GM19463 (cell line): ENCODE data around the gene EGLN1.

Experiments used
- ATAC-seq: cut with Tn5 transposase; IDR thresholded peaks from one replicate; pipeline ENCODE4 v1.9.1; 2021; ENCODE audit warnings: mild to moderate bottlenecking, moderate library complexity; ENCODE audit not compliant: unreplicated experiment

The EGLN1 gene

GRCh38 chr1:231334952-231335351 is 87.1 kb downstream of the EGLN1 start:
- ATAC-seq = no peak

DNA sequence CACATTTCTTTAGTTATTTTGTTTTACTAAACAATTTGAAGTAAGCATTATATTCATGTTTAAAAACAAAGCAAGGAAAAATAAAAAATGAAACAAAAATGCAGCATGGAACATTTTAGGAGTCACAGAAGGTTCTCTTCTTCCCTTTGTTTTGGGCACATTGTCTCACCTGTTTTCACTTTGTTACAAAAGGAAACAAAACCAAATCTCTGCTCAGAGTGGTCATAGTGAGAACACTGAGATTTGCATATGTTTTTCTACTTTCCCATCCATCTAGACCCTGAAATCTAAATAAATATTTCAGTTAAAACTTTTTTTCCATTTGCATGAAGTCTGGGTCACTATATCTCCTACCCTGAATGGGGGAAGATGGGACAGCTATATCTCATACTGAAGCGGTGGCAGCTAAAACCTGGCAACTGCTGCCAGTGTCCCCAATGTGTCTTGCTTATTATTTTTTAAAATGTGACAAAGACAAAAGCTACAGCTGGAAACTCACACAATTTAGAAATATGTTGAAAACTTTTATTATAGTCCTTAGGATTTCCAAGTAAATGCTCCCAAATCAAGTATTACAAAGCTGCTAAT is 87.9 kb downstream of the EGLN1 start:
- no peak for ATAC-seq

DNA sequence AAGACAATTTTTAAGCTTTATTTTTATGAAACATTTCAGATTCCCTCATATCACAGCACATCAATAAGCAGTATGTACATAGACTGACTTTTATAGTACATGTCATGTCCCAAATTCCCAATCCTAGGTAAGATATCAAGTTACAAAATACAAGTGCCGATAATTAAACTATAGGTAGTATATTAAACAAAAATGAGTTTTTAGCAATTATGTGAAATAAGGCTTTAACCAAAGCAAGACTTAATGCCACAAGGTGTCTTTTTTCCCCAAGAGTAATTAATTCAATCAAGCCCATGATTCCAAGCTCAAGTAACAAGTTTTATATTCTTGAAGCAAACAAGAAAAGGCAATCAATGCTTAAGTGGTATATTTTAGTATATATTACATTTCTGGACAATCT is 89.3 kb downstream of the EGLN1 start:
- ATAC-seq = no peak

DNA sequence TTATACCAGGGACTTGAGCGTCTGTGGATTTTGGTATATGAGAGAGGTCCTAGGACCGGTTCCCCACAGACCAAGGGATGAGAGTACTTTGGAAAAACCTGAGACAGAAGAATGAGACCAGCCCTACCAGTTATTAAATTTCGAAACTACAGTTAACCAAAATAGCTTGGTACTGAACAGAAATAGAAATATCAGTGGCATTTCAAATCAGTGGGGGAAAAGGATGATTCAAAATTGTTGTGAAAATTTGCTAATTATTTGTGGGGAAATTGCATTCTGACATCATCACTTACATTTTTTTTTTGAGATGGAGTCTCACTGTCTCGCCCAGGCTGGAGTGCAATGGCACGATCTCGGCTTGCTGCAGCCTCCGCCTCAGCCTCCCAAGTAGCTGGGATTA is 92.6 kb downstream of the EGLN1 start:
- no peak for ATAC-seq

DNA sequence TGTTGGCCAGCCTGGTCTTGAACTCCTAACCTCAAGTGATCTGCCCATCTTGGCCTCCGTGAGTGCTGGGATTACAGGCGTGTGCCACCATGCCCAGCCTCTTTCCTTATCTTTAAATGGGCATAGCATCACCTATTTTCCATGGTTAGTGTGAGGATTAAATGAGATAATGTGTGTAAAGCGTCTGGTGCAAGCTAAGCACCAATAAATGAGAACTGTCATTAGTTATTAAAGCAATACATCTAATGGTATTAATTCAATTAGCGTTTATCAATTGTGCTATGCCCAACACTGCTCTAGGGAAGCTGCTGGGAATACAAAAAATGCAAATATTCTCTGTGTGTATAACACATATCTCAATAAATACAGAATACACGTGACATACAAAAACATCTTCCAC is 94.5 kb downstream of the EGLN1 start:
- no peak for ATAC-seq

DNA sequence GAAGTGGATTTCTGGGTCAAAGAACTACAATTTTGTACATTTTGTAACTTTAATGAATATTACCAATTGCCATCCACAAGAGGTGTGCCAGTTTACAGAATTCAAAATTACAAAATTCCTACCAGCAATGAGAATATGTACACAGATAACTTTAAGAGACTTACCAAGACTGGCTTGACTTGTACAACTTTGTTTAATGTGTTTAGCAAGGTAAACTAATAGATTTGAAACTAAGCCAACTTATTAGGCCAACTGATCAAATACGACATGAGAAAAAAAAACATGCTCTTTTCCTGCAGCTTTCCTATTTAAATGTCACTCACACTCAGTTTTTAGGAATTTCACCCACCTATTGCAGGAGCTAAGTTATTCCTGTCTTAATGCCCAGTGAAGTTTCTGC is 95.8 kb downstream of the EGLN1 start:
- ATAC-seq = no peak

DNA sequence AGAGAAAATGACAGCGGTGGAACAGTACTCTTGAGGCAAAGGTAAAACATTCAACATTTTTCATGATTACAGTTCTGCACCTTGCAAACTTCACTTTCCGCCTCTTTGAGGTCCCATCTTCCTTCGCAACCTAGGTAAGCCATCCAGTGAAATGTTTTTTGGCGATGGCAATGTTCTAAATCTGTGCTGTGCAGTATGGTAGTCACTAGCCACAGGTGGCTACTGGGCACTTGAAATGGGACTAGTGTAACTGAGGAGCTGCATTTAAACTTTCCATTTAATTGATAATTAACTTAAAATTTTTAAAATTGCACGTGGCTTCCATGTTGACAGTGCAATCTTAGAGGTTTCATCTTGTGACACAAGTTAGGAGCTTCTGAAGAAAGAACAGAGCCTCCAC is 97.4 kb downstream of the EGLN1 start:
- no peak for ATAC-seq

DNA sequence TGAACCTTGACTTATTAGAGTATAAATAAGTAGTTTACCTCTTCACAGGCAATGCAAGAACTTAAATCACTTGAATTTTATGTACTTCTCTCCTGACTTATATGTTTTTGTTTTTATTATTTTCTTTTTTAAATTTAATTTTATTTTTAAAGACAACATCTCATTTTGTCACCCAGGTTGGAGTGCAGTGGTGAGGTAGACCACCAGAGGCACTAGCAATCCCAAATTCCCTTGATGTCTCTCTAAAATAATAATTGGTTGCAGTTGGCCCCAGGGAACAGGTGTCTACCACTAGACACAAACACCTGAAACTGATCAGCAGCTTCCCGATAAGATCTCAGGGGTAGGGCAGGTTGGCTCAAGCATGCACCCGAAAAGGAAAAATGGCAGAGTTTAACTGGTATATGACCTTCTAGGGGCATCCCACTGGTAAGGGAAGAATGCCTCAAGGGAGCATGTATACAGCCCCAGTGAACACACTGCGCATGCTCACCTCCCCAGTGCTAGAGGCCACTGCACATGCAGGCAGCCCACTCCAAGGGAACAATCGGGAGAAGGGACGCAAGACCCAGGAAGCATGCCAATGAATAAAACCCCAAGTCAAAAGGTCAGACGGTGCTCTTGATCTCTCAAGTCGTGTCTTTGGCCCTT is 99.1 kb downstream of the EGLN1 start:
- no peak for ATAC-seq

GRCh38 chr1:231319080-231319479 is 103.0 kb downstream of the EGLN1 start:
- ATAC-seq = no peak

- no peak for ATAC-seq
These were observed 103.5 kb downstream of the EGLN1 start for GRCh38 chr1:231318568-231318967.

- ATAC-seq = no peak
These were observed 104.1 kb downstream of the EGLN1 start for GRCh38 chr1:231318015-231318355.

DNA sequence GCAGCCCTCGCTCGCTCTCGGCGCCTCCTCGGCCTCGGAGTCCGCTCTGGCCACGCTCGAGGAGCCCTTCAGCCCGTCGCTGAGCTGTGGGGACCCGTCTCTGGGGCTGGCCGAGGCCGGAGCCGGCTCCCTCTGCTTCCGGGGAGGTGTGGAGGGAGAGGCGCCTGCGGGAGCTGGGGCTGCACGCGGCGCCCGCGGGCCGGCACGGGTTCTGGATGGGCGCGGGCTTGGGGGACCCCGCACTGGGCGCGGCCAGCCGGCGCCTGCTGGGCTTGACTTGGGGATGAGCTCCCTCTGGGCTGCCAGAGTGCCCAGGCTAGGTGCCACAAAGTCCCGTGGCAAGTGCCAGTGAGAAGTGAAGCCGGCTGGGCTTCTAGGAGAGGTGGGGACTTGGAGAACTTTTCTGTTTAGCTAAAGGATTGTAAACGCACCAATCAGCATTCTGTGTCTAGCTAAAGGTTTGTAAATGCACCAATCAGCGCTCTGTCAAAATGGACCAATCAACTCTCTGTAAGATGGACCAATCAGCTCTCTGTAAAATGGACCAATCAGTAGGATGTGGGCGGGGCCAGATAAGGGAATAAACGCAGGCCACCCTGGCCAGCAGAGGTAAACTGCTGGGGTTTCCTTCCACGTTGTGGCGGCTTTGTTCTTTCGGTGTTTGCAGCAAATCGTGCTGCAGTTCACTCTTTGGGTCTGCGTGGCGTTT is 104.6 kb downstream of the EGLN1 start:
- no peak for ATAC-seq

GRCh38 chr1:231315887-231316286 is 106.2 kb downstream of the EGLN1 start:
- peak; percentile 84 for ATAC-seq
